IgD-negative memory B cell (primary cell): ENCODE measurements around the gene ARHGEF33. TPM values are rescaled to one million over a fixed set of nuclear protein-coding genes. Genes with fewer than 3 reads are reported as not detected.

Experiments used
- H3K27ac Mint-ChIP-seq, 3 donors: one replicate each; pipeline ENCODE4 v1.8.0; 2020 to 2022; ENCODE audit warnings: mild to moderate bottlenecking in 3 of 3, mixed read lengths in 3 of 3, moderate library complexity in 1 of 3
- H3K27me3 Mint-ChIP-seq: one replicate; pipeline ENCODE4 v1.8.0; 2021; ENCODE audit warnings: mixed read lengths
- H3K36me3 Mint-ChIP-seq: one replicate; pipeline ENCODE4 v1.8.0; 2020; ENCODE audit warnings: mild to moderate bottlenecking, mixed read lengths
- H3K4me1 Mint-ChIP-seq, 3 donors: one replicate each; pipeline ENCODE4 v1.8.0; 2020 to 2022; ENCODE audit warnings: mixed read lengths in 3 of 3, mild to moderate bottlenecking in 1 of 3
- H3K4me3 Mint-ChIP-seq, 4 donors: one replicate each; pipeline ENCODE4 v1.8.0; 2020 to 2022; ENCODE audit warnings: mild to moderate bottlenecking in 4 of 4, mixed read lengths in 4 of 4, moderate library complexity in 3 of 4
- H3K9me3 Mint-ChIP-seq, 3 donors: one replicate each; pipeline ENCODE4 v1.8.0; 2020 to 2021; ENCODE audit warnings: mixed read lengths in 3 of 3, mild to moderate bottlenecking in 1 of 3
- polyA plus RNA-seq: library from polyadenylated mRNA; unstranded; fragments of 300-500 nt; fragmentation: Illumina TruSeq; gene quantifications from one replicate; pipeline ENCODE4 v1.2.3, GENCODE V29; 2021

ARHGEF33 gene
- polyA plus RNA-seq, 1 donor from 2014 or later: not detected

GRCh38 chr2:38997781-38998180 lies 108.1 kb downstream of the ARHGEF33 start:
- no peaks in the 10 kb centered on the region for H3K9me3 Mint-ChIP-seq
- peaks cover 11% of the 10 kb centered on the region for H3K36me3 Mint-ChIP-seq
- H3K4me3 Mint-ChIP-seq: no peak overlapping the region
- H3K27ac Mint-ChIP-seq: no peak overlapping the region
- no peaks in the 10 kb centered on the region for H3K27me3 Mint-ChIP-seq
- H3K4me1 Mint-ChIP-seq: peaks cover 0 to 1% (median 0%) of the 10 kb centered on the region in 3 donors

DNA sequence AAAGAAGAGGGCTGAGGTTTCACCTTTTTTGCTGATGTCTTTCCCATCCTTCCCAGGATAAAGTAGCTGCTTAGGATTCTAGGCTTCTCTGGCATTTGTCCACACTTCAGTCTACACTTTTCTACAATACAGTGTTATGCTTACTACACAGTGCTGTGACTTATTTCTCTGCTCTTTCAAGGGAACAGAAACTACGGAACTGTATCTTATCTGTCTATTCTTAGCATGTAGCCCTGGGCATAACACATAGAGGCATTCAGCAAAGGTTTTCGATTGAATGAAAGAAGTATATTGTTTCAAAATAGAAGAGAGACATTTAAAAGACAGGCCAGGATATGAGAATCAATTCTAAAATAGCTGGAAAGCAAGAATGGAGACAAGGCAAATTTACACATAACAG lies 110.9 kb downstream of the ARHGEF33 start:
- H3K27ac Mint-ChIP-seq: no peak overlapping the region
- H3K4me3 Mint-ChIP-seq: no peak overlapping the region
- peaks cover 9% of the 10 kb centered on the region for H3K36me3 Mint-ChIP-seq
- H3K9me3 Mint-ChIP-seq: no peaks in the 10 kb centered on the region
- H3K27me3 Mint-ChIP-seq: no peaks in the 10 kb centered on the region
- H3K4me1 Mint-ChIP-seq: peaks cover 0 to 2% (median 1%) of the 10 kb centered on the region in 3 donors

DNA sequence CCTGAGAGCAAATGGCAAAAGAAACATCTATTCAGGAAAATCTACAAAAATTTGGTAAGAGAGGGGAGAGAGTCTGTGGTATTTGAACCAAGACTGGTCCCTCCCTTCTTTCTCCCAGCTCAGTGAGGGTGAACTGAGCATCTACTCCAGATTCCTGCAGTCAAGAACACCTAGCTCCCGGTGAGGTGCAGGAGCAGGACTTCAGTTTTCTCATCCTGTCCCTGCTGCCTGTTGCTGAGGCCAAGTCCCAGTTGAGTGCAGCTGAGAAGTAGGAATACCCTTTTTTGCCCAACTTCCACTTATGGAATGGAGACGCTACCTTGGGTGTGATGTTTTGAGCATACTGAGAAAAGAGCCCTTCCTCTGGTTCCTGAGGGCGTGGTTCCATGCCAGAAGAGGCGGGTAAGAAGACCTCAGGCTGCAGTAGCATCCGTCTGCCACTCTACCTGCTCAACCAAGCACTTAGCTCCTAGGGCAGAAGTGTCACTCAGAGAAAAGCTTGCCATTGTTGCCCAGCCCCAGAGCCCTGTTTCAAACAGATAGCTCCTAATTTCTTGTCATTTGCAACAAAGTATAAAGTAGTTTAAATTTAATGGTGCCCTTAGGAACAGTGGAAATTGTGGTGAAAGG lies 118.3 kb downstream of the ARHGEF33 start:
- Mint-ChIP-seq H3K9me3 (no peaks in the 10 kb centered on the region), H3K4me3 (peak overlapping the region in 2 of 4 donors; percentile 23 to 25), H3K36me3 (peaks cover 29% of the 10 kb centered on the region), H3K27me3 (no peaks in the 10 kb centered on the region), H3K27ac (no peak overlapping the region), H3K4me1 (peaks cover 4 to 17% (median 10%) of the 10 kb centered on the region in 3 donors)

GRCh38 chr2:39008665-39009064 lies 119.0 kb downstream of the ARHGEF33 start:
- Mint-ChIP-seq H3K9me3 (no peaks in the 10 kb centered on the region), H3K4me3 (peak overlapping the region in 2 of 4 donors; percentile 25 to 46), H3K4me1 (peaks cover 4 to 17% (median 10%) of the 10 kb centered on the region in 3 donors), H3K36me3 (peaks cover 31% of the 10 kb centered on the region), H3K27ac (peak overlapping the region in 2 of 3 donors; percentile 7 to 48), H3K27me3 (no peaks in the 10 kb centered on the region)

GRCh38 chr2:39013871-39014270 lies 124.2 kb downstream of the ARHGEF33 start:
- peaks cover 29% of the 10 kb centered on the region for H3K36me3 Mint-ChIP-seq
- no peak overlapping the region for H3K27ac Mint-ChIP-seq
- H3K9me3 Mint-ChIP-seq: no peaks in the 10 kb centered on the region

DNA sequence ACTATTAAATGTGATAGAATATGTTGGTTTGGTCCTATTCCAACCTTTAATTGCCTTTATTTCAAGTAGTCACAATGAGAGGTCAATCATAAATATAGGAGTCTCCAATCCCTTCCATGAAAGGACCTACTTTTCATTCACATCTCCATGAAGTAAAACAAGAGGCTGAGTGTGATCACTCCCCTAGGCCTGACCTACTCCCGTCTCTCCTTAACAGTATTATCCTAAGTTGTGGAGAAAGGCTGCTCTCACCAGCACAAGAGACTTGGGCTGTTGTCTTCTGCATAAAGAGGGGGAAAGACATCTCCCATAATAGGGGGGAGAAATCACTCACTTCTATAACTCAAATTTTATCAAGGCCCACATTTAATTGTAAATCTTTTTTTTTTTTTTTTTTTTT lies 125.7 kb downstream of the ARHGEF33 start:
- H3K27ac Mint-ChIP-seq: no peak overlapping the region

More at GRCh38 chr2:39013871-39014270, 124.2 kb downstream of the ARHGEF33 start:
- no peaks in the 10 kb centered on the region for H3K27me3 Mint-ChIP-seq
- H3K4me3 Mint-ChIP-seq: no peak overlapping the region
- peaks cover 3 to 4% (median 3%) of the 10 kb centered on the region in 3 donors for H3K4me1 Mint-ChIP-seq

GRCh38 chr2:39017334-39017733 lies 127.7 kb downstream of the ARHGEF33 start:
- Mint-ChIP-seq H3K4me3 (no peak overlapping the region), H3K36me3 (peaks cover 9% of the 10 kb centered on the region), H3K4me1 (peaks cover 0 to 3% (median 2%) of the 10 kb centered on the region in 3 donors), H3K27ac (no peak overlapping the region), H3K27me3 (no peaks in the 10 kb centered on the region), H3K9me3 (no peaks in the 10 kb centered on the region)

More for the DNA sequence above, 125.7 kb downstream of the ARHGEF33 start:
- H3K4me3 Mint-ChIP-seq: no peak overlapping the region
- H3K27me3 Mint-ChIP-seq: no peaks in the 10 kb centered on the region
- H3K4me1 Mint-ChIP-seq: peaks cover 0 to 3% (median 3%) of the 10 kb centered on the region in 3 donors
- H3K9me3 Mint-ChIP-seq: no peaks in the 10 kb centered on the region
- H3K36me3 Mint-ChIP-seq: peaks cover 19% of the 10 kb centered on the region

GRCh38 chr2:39018638-39019037 lies 129.0 kb downstream of the ARHGEF33 start:
- Mint-ChIP-seq H3K36me3 (peaks cover 6% of the 10 kb centered on the region), H3K4me3 (no peak overlapping the region), H3K9me3 (no peaks in the 10 kb centered on the region), H3K27me3 (no peaks in the 10 kb centered on the region), H3K27ac (no peak overlapping the region), H3K4me1 (peaks cover 0 to 3% (median 2%) of the 10 kb centered on the region in 3 donors)

- no peaks in the 10 kb centered on the region for H3K27me3 Mint-ChIP-seq
- H3K4me1 Mint-ChIP-seq: peaks cover 0 to 3% (median 2%) of the 10 kb centered on the region in 3 donors
- no peak overlapping the region for H3K4me3 Mint-ChIP-seq
- H3K36me3 Mint-ChIP-seq: peaks cover 3% of the 10 kb centered on the region
- H3K9me3 Mint-ChIP-seq: no peaks in the 10 kb centered on the region
- no peak overlapping the region for H3K27ac Mint-ChIP-seq
Measured at GRCh38 chr2:39020383-39020782, 130.7 kb downstream of the ARHGEF33 start.

DNA sequence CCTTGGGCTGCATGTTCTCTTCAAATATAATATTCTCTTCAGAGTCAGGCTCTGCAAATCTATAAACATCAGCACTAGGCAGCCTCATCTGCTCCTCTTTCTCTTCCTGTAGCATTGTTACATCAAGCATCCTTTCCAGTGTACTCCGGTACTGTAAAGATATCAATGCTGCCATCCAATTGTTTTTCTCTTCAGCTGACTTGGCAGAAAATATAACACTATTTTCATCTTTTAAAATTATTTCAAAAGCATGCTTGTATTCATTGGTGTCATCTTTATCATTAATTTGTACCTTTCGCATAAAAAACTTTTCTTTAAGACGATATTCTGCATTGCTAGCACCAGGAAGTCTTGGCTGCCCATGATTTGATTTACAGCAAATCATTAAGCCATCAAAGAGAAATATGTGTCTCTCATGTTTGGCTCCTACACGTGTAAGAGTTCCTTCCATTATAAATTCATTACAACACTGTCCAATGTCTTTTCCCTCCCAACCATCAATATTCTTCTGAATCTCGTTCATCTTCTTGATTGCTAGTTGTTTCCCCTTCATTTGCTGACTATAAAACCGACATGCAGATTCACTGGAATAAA lies 133.1 kb downstream of the ARHGEF33 start:
- no peaks in the 10 kb centered on the region for H3K27me3 Mint-ChIP-seq

GRCh38 chr2:39023649-39024048 lies 134.0 kb downstream of the ARHGEF33 start:
- Mint-ChIP-seq H3K27me3 (no peaks in the 10 kb centered on the region), H3K36me3 (no peaks in the 10 kb centered on the region), H3K27ac (no peak overlapping the region), H3K4me1 (peaks cover 0 to 2% (median 1%) of the 10 kb centered on the region in 3 donors), H3K9me3 (no peaks in the 10 kb centered on the region), H3K4me3 (no peak overlapping the region)

More for the DNA sequence above, 133.1 kb downstream of the ARHGEF33 start:
- Mint-ChIP-seq H3K27ac (no peak overlapping the region), H3K4me3 (no peak overlapping the region), H3K9me3 (no peaks in the 10 kb centered on the region), H3K4me1 (peaks cover 0 to 2% (median 1%) of the 10 kb centered on the region in 3 donors), H3K36me3 (peaks cover 3% of the 10 kb centered on the region)

GRCh38 chr2:39024833-39025232 lies 135.2 kb downstream of the ARHGEF33 start:
- no peaks in the 10 kb centered on the region for H3K4me1 Mint-ChIP-seq
- H3K27ac Mint-ChIP-seq: no peak overlapping the region
- H3K4me3 Mint-ChIP-seq: no peak overlapping the region
- no peaks in the 10 kb centered on the region for H3K27me3 Mint-ChIP-seq
- no peaks in the 10 kb centered on the region for H3K36me3 Mint-ChIP-seq
- no peaks in the 10 kb centered on the region for H3K9me3 Mint-ChIP-seq

Other genes starting within 250 kb of the ARHGEF33 start
- gene GALM, start 223.8 kb upstream of the ARHGEF33 start, polyA plus RNA-seq: 11.0 TPM
- gene SRSF7, start 138.5 kb upstream of the ARHGEF33 start, polyA plus RNA-seq: 284 TPM
- gene GEMIN6, start 111.7 kb upstream of the ARHGEF33 start, polyA plus RNA-seq: 12.3 TPM
- gene DHX57, start 13.9 kb upstream of the ARHGEF33 start, polyA plus RNA-seq: 7.2 TPM
- 5.1 TPM for gene MORN2, start 13.9 kb upstream of the ARHGEF33 start, polyA plus RNA-seq
- gene SOS1, start 231.2 kb downstream of the ARHGEF33 start, polyA plus RNA-seq: 13.7 TPM